Activated T-cell treated with anti-CD3 and anti-CD28 coated beads, Interleukin-2, amount 50 U/mL, for 4 hours (primary cell): ENCODE measurements around the gene RIC8B. TPM values are rescaled to one million over a fixed set of nuclear protein-coding genes. Genes with fewer than 3 reads are reported as not detected.

Experiments used
- ATAC-seq, 2 donors: fragments of 200-7000 bp; cut with Tn5 transposase; one replicate each; pipeline ENCODE4 v1.10.0; 2021
- DNase-seq: peaks from one replicate; pipeline ENCODE4 v3.0.0-alpha.2; 2020
- H3K27me3 Mint-ChIP-seq: one replicate; pipeline ENCODE4 v1.8.0; 2021; ENCODE audit warnings: low read depth, mixed read lengths
- H3K36me3 Mint-ChIP-seq: one replicate; pipeline ENCODE4 v1.8.0; 2022; ENCODE audit warnings: mixed read lengths; ENCODE audit not compliant: insufficient read depth
- H3K4me1 Mint-ChIP-seq: one replicate; pipeline ENCODE4 v1.8.0; 2021; ENCODE audit warnings: low read depth, mixed read lengths
- H3K4me3 Mint-ChIP-seq: one replicate; pipeline ENCODE4 v1.8.0; 2021; ENCODE audit warnings: mild to moderate bottlenecking, moderate library complexity, mixed read lengths
- H3K9me3 Mint-ChIP-seq: one replicate; pipeline ENCODE4 v1.8.0; 2021; ENCODE audit warnings: mixed read lengths
- total RNA-seq, 3 donors: library from RNA; stranded (reverse); gene quantifications; one replicate each; pipeline ENCODE4 v1.2.1, GENCODE V29; 2021

Gene RIC8B
- total RNA-seq, 3 donors from 2014 or later = 7.4 to 8.6 (median 8.1) TPM

DNA sequence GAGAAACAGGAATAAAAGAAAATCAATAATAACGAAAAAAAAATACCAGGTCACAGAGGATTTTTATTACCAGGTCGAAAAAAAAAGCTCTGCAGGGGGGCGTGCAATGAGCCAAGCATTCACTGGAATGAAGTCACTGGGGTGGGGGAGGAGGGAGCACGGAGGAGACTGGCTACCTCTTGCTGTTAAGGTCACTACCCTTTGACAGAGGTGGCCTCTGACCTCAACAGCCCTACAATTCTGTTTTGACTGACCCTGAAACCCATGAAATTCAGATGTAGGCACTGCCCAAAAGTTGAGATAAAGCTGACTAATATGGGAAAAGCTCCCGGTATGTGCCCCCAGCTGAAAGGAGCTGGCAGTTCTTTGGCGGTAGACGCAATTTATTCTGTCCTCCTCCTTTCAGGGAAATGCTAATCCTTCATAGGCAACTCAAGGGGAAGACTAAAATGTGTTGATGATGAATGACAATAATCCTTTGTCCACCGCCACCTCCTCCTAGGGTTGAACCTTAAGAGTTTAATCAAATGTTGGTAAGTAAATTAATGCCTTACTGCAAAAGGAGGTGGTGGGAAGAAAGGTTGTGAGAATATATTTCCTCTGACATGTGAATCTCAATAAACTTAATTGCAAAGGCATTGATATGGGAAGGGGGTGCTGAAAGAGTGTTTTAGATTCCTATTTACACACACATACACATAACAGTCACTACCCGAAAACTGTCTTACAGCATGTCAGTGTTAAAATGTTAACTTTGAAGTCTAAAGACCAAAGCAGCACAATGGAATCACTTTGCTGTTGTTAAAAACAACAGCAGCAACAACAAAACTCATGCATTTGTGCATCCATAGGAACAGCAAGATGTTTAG, 6.3 kb upstream of the RIC8B start:
- H3K9me3 Mint-ChIP-seq = no peaks in the 10 kb centered on the region
- H3K4me3 Mint-ChIP-seq = no peak overlapping the region
- no peaks in the 10 kb centered on the region for H3K36me3 Mint-ChIP-seq
- DNase-seq (no peak), ATAC-seq (no peak)
- H3K4me1 Mint-ChIP-seq = peaks cover 18% of the 10 kb centered on the region
- H3K27me3 Mint-ChIP-seq = no peaks in the 10 kb centered on the region

DNA sequence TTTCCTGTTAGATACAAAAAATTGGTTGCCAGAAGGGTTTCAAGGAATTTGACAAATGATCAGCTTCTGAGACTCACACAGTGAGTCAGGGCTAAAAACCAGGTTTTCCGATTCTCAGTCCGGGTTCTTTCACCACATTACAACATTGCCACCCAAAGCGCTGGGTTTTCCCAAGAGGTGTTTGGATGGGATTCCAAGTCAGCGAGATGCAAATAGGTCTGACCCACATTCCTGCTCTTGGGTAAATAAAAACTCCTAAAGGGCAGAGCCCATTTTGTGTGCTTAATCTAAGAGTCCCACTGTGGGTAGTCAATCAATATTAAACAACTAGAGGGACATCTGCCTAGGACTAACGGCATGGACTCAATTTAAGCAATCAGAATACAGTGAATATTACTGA, 5.4 kb upstream of the RIC8B start:
- Mint-ChIP-seq H3K27me3 (no peaks in the 10 kb centered on the region), H3K4me3 (no peak overlapping the region), H3K4me1 (peaks cover 23% of the 10 kb centered on the region), H3K36me3 (no peaks in the 10 kb centered on the region), H3K9me3 (no peaks in the 10 kb centered on the region)
- ATAC-seq (no peak), DNase-seq (no peak)

DNA sequence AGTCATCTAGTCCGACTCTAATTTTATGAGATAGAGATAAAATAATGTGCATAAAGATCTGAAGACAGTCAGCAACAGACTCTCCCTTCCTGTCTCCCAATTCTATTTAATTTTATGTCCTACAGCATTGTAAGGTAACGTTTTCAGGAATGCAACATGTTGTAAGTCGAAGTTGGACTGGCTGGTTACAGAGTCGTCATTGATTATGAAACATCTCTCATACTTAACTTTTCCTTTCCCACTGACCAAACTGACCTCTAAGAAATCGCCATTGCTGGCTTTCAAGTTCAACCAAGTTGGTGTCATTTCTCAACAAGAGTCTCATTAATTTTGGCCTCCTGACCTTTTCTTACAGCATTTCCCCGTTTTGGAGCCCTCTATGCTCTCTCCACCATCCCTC, 4.9 kb upstream of the RIC8B start:
- Mint-ChIP-seq H3K27me3 (no peaks in the 10 kb centered on the region), H3K4me3 (no peak overlapping the region), H3K36me3 (no peaks in the 10 kb centered on the region), H3K4me1 (peaks cover 25% of the 10 kb centered on the region), H3K9me3 (no peaks in the 10 kb centered on the region)
- DNase-seq (no peak), ATAC-seq (no peak)

DNA sequence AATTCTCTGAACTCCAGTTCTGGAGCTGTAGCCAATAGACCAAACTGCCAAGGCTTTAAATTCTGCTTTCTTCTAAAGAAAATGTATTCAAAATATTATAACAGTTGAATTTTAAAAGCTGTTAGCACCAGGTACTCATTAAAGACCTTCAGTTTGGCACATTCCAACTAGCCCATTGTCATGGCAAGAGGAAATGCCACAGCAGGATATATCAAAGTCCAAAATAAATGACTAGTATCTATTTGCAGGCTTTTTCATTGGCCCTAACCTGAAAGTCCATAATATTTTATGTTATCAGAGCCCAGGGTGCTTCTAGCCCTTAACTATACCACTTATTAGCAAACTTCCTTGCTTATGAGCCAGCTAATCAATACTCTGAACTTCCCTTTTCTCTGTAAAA, 3.1 kb upstream of the RIC8B start:
- Mint-ChIP-seq H3K27me3 (no peaks in the 10 kb centered on the region), H3K4me1 (peaks cover 37% of the 10 kb centered on the region), H3K9me3 (no peaks in the 10 kb centered on the region), H3K36me3 (no peaks in the 10 kb centered on the region), H3K4me3 (no peak overlapping the region)
- DNase-seq (no peak), ATAC-seq (no peak)

DNA sequence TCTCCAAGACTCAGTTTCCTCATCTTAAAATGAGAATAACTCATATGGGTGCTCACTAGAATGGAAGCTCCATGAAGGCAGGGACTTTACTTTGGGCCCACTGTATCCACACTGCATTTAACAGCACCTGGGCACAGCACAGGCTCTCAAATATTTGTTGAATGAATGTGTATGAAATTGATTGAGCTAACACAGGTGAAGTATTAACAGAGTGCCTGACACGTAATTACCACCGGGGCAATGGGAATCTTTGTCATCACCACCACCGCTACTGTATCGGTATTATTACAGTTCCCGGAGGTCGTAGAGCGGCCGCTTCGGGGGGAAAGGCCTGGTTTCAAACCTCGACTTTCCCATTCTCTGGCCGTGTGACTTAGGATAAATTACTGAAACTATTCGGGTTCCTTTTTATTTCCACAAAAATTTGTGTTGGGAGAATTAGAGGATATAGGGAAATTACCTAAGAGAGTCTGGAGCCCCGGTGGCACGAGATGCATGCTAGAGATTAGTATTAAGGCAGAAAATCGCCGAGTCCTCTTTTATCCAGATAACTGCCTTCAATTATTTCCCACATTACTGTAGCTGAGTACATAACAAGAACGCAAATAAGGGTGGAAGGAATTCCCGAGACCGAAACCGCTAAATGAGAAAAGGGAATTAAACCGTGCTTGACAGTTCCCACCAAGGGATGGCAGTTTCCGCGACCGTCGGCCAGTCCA, 1.0 kb upstream of the RIC8B start:
- H3K9me3 Mint-ChIP-seq = no peaks in the 10 kb centered on the region
- DNase-seq = no peak
- peak overlapping the region; percentile 99 for H3K4me3 Mint-ChIP-seq
- no peaks in the 10 kb centered on the region for H3K36me3 Mint-ChIP-seq
- H3K4me1 Mint-ChIP-seq = peaks cover 27% of the 10 kb centered on the region
- no peaks in the 10 kb centered on the region for H3K27me3 Mint-ChIP-seq
- no peak for ATAC-seq

DNA sequence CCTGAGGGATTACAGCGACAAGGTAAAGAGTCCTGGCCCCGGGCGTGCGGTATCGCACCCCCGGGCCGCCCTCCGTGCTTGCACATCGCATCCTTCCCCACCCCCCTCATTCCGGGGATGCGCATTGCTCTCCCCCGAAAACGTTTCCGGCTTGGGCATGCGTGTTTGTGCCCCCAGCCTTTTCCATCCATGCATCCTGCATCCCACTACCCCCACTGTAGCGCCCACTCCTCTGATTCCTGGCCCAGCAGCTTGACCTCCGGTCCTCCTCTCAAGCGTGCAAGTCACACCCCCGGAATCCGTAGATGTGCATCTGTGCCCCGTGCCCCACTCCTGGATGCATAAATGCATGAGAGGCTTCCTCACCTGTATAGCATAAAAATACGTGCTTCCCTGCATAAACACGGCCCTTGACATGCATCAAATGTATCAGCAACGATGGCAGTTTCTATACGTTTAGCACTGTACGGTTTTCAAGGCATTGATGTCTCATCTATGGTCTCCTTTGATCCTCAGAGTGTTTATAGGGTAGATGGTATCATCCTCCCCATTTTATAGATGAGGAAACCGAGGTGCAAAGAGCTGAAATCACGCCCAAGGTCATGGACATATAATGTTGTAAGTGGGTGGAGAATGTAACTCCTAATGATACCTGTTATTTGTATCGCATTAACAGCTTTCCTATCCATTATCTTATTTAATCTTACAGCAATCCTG, 484 bp downstream of the RIC8B start:
- no peaks in the 10 kb centered on the region for H3K9me3 Mint-ChIP-seq
- peaks cover 28% of the 10 kb centered on the region for H3K4me1 Mint-ChIP-seq
- no peaks in the 10 kb centered on the region for H3K27me3 Mint-ChIP-seq
- H3K4me3 Mint-ChIP-seq = peak overlapping the region; percentile 99
- H3K36me3 Mint-ChIP-seq = no peaks in the 10 kb centered on the region
- ATAC-seq = peak in 1 of 2 donors; percentile 24
- no peak for DNase-seq

DNA sequence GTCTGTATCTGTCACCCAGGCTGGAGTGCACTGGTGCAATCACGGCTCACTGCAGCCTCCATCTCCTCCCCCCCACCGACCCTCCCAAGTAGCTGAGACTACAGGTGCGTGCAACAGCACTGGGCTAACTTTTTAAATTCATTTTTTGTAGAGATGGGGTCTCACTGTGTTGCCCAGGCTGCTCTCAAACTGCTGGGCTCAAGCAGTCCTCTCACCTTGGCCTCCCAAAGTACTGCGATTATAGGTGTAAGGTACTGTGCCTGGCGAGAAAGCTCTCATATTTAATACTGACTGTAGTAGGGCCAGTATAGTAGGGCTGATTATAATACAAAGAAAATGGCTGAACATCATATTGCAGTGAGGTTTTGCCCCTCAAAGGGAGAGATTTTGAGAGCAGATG, 2.4 kb downstream of the RIC8B start:
- no peak overlapping the region for H3K4me3 Mint-ChIP-seq
- no peak for DNase-seq
- no peaks in the 10 kb centered on the region for H3K27me3 Mint-ChIP-seq
- H3K36me3 Mint-ChIP-seq = no peaks in the 10 kb centered on the region
- no peaks in the 10 kb centered on the region for H3K9me3 Mint-ChIP-seq
- ATAC-seq = no peak
- peaks cover 32% of the 10 kb centered on the region for H3K4me1 Mint-ChIP-seq

DNA sequence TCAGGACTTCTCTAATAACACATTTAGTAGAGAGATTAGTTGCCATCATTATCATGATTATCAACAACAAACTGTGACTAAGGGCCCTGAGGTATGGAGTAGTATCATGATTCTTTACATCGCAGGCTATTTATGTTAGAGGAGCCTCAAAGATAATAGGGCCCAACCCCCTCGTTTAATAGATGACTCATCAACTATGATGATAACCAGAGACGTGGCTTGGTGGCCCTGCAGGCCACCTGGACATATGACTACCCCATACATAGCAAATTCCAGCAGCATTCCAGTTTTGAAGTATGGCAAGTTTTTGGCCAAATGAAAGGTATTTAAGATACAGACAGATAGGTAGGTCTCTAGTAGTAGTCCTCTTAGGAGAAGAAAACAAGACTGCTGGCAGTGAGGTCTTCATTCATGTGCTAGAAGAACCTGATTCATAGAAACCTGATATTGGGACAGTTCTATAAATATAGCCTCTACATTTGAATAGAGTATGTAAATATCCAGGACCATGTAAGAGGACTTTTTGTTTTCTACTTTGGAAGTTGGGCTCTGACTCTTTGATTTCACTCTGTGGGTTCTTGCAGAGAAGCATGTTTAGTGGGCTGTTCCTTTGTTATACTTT, 5.6 kb downstream of the RIC8B start:
- Mint-ChIP-seq H3K27me3 (no peaks in the 10 kb centered on the region), H3K9me3 (no peaks in the 10 kb centered on the region), H3K36me3 (peaks cover 18% of the 10 kb centered on the region), H3K4me3 (no peak overlapping the region), H3K4me1 (peaks cover 27% of the 10 kb centered on the region)
- DNase-seq (no peak), ATAC-seq (no peak)

DNA sequence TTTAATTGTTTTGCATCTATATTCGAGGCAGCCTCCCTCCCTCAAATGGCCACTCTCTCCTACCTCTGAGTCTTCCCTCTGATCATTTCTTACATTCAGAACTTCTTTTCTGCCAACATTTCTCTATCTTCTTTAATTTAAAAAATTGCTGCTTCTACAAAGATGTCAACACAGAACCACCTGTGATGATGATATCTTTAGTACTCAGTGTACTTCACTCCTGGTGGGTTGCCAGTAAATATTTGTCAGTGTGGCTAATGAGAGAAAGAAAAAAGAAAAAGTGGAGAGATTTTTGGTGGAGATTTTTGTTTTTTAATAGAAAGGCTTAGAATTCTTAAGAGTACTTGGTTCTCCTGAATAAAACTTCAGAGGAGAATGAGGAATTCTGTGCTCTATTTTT, 8.1 kb downstream of the RIC8B start:
- no peak for DNase-seq
- Mint-ChIP-seq H3K4me3 (no peak overlapping the region), H3K36me3 (peaks cover 32% of the 10 kb centered on the region), H3K9me3 (no peaks in the 10 kb centered on the region), H3K4me1 (peaks cover 14% of the 10 kb centered on the region), H3K27me3 (no peaks in the 10 kb centered on the region)
- no peak for ATAC-seq

DNA sequence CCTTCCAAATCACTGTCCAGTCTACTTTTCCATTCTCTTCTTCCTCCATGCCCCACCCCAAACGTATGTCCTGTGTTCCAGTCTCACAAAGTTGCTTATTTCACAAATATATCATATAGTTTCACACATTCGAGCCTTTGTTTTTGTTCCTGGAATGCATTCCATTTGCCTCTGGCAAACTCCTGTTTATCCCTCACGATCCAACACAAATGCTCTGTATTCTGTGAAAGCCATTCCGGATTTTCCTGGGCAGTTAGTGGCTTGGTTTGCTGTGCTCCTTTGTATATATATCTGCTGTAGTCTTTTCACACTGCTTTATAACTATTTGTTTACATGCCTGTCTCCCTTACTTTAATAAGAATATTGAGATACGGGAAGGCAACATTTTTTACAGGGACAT, 9.0 kb downstream of the RIC8B start:
- H3K27me3 Mint-ChIP-seq = no peaks in the 10 kb centered on the region

DNA sequence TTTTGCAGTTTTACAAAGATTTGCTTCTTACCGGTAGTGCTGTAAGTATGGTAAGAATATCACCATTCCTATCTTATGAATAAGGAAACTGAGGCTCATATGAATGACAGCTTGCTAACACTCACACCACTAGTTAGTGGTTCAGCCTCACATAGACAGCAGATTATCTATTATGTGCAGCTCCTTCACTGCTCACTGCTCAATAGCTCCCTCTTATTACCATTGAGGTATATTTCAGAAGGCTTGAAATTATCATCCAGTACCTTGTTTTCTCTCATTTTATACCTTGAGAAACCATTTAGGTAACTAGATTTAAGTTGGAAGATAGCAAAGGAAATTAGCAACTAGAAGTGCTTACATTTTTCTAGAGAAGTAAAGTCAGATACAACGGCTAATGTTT, 15.5 kb downstream of the RIC8B start:
- ATAC-seq (no peak), DNase-seq (no peak)
- H3K36me3 Mint-ChIP-seq = peaks cover 52% of the 10 kb centered on the region
- H3K4me1 Mint-ChIP-seq = peaks cover 1% of the 10 kb centered on the region
- no peak overlapping the region for H3K4me3 Mint-ChIP-seq
- H3K27me3 Mint-ChIP-seq = no peaks in the 10 kb centered on the region
- H3K9me3 Mint-ChIP-seq = no peaks in the 10 kb centered on the region

More for the DNA sequence above, 9.0 kb downstream of the RIC8B start:
- Mint-ChIP-seq H3K4me3 (no peak overlapping the region), H3K36me3 (peaks cover 38% of the 10 kb centered on the region), H3K4me1 (peaks cover 11% of the 10 kb centered on the region), H3K9me3 (no peaks in the 10 kb centered on the region)
- ATAC-seq (no peak), DNase-seq (no peak)

DNA sequence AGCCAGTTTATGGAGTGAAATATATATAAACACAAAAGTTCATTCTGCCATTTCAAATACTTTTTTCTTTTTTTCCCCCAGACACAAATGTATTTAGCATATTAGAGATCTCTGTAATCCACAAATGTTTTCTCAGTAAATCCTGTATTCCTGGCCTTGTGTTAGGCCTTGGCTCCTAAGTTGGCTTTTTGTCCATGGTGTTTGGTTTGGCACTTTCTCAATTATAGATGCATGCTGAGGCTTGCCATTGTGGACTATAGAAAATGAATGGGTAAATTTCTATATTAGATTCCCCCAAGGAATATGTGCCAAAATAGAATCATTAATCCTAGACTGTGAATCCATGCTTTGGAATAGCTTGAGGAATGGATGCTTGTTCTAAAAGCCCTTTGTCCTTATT, 17.0 kb downstream of the RIC8B start:
- DNase-seq = no peak
- no peak overlapping the region for H3K4me3 Mint-ChIP-seq
- no peak for ATAC-seq
- no peaks in the 10 kb centered on the region for H3K27me3 Mint-ChIP-seq
- no peaks in the 10 kb centered on the region for H3K4me1 Mint-ChIP-seq
- peaks cover 51% of the 10 kb centered on the region for H3K36me3 Mint-ChIP-seq
- H3K9me3 Mint-ChIP-seq = no peaks in the 10 kb centered on the region

DNA sequence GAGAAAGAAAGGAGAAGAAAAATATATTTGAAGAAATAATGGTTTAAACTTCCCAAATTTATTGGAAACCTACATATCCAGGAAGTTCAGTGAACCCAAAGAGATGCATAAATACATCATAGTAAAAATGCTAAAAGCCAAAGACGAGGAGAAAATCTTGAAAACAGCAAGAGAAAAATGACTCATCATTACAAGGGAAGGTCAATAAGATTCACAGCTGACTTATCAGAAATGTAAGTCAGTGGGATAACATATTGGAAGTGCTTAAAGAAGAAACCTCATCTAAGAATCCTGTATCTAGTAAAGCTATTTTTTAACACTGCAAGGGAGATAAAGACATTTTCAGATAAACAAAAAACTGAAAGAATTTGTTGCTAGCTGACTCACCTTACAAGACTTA, 19.9 kb downstream of the RIC8B start:
- ATAC-seq = no peak
- H3K36me3 Mint-ChIP-seq = peaks cover 30% of the 10 kb centered on the region
- DNase-seq = no peak
- no peaks in the 10 kb centered on the region for H3K27me3 Mint-ChIP-seq
- no peak overlapping the region for H3K4me3 Mint-ChIP-seq
- H3K9me3 Mint-ChIP-seq = no peaks in the 10 kb centered on the region
- H3K4me1 Mint-ChIP-seq = no peaks in the 10 kb centered on the region

DNA sequence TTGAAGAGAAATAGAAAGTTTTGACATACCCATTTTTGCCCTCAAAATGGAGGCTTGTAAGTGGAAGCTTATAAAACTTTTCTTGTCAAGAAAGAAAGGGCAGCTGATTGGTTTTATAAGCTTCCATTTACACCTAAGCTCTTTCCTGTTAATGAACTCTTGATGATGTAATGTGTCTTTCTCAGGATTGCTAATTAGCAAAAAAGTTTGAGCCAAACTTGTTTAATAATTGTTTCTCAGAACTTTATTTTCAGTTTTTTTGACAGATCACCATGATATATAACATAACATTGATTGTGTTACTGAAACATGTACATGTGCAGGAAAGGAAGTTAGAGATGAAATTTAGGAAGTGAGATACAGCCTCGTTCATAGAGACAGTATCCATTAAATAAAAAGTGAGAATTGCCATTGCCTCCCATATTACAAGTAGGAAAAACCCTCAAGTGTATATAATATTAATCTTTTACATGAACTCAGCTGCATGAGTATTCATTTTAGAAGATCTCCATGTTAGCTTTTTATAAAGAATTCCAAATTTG, 26.8 kb downstream of the RIC8B start:
- no peak overlapping the region for H3K4me3 Mint-ChIP-seq
- H3K9me3 Mint-ChIP-seq = no peaks in the 10 kb centered on the region
- ATAC-seq (no peak), DNase-seq (no peak)
- H3K36me3 Mint-ChIP-seq = peaks cover 19% of the 10 kb centered on the region
- H3K4me1 Mint-ChIP-seq = no peaks in the 10 kb centered on the region
- no peaks in the 10 kb centered on the region for H3K27me3 Mint-ChIP-seq
